ENCODE data around the gene LILRA5.

- TF ChIP-seq POLR2A (IDR thresholded peaks at IDR 0.05) (no peak), CTCF (IDR thresholded peaks at IDR 0.05) (no peak)
Measured at GRCh38 chr19:54331626-54332025, 18.7 kb upstream of the LILRA5 start.

All from ovary (tissue), 3 donors.